Right cardiac atrium (tissue), 5 donors: Measurements from ENCODE around the gene BTBD10. TPM values are rescaled to one million over a fixed set of nuclear protein-coding genes. Genes with fewer than 3 reads are reported as not detected.

Source experiments
- ATAC-seq, 2 donors: fragments of 200-7000 bp; cut with Tn5 transposase; one replicate each; pipeline versions ENCODE4 v1.8.0 to v1.9.1; 2020; ENCODE audit warnings: moderate library complexity in 2 of 2, mild to moderate bottlenecking in 1 of 2
- DNase-seq, 3 donors: peaks; one replicate each; pipeline ENCODE4 v3.0.0-alpha.2; 2020
- H3K27ac ChIP-seq: one replicate; pipeline ENCODE4 v1.5.1; 2013; ENCODE audit warnings: mild to moderate bottlenecking, low read length, control low read depth, moderate library complexity
- H3K27me3 ChIP-seq: one replicate; pipeline ENCODE4 v1.6.1; 2013; ENCODE audit not compliant: control insufficient read depth, insufficient read depth
- H3K4me1 ChIP-seq: one replicate; pipeline ENCODE4 v1.6.1; 2013; ENCODE audit warnings: low read length; ENCODE audit not compliant: control insufficient read depth, insufficient read depth
- H3K4me3 ChIP-seq: one replicate; pipeline ENCODE4 v1.5.1; 2013; ENCODE audit warnings: low read length, control low read depth
- H3K9me3 ChIP-seq: one replicate; pipeline ENCODE4 v1.6.1; 2013; ENCODE audit warnings: low read length; ENCODE audit not compliant: control insufficient read depth
- WGBS: extraction: QIAGEN DNeasy Blood & Tissue Kit; methylation state at CpG from one replicate; pipeline ENCODE4 v1.1.7; 2013; 5-methylcytosine and 5-hydroxymethylcytosine counted together
- intact Hi-C, 4 donors: fragments of 100-400 bp; cut with DNase I; formaldehyde crosslinking; loops; one replicate each; pipeline versions ENCODE4 v1.11.0 to v1.14.0; 2022 to 2023
- polyA plus RNA-seq: library from polyadenylated mRNA; stranded (reverse); fragments of 200-250 nt; gene quantifications from one replicate; pipeline ENCODE4 v1.2.3, GENCODE V29; 2013
- total RNA-seq, 4 donors: library from RNA; stranded (reverse); fragmentation: NEBNext Ultra II Directional; extraction: Animal tissue kit (Norgen Biotek cat#: 25700); gene quantifications; one replicate each; pipeline ENCODE4 v1.2.1, GENCODE V29; 2021
- donor health status: healthy with polysubstance abuse.
- donor health status: DM: no; HTN: yes; CAD: no.
- donor health status: DM: no; HTN: no; CAD: no.
- donor health status: DM: no; HTN: yes; CAD: no; lungs with severe emphysema.
- donor health status: DM: yes; HTN: yes; CAD: no.

Gene BTBD10
- total and polyA plus RNA-seq, 5 donors = 10.0 to 29.7 (median 23.3) TPM

DNA sequence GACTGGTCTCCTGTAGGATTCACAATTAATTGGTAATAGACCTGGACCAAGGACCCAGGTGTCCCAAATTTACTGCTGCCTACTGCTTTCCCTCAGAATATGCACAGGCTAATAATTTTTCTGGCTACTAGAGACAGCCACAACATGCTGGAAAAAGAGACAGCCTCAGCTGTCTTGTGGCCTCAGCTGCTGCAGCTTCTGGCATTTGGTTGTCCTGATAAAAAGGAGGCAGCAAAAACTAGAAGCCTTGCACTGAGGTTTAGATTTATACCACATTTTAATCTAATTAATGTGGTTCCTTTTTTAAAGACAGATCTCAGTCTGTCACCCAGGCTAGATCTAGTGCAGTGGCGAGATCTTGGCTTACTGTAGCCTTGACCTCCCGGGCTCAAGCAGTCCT is 89.8 kb downstream of the BTBD10 start:
- 93% methylated on average over 2 of the region's 2 CpGs for WGBS
- Histone ChIP-seq H3K27me3 (no peaks in the 10 kb centered on the region), H3K4me1 (no peaks in the 10 kb centered on the region), H3K27ac (no peak overlapping the region), H3K9me3 (no peaks in the 10 kb centered on the region), H3K4me3 (no peak overlapping the region)
- ATAC-seq (no peak), DNase-seq (no peak)
- intact Hi-C loops = loop anchor here in 1 of 4 donors (10.0 kb wide), 1 partner anchor 92 kb away; the partner anchor contains the start of gene BTBD10

- no peak overlapping the region for H3K27ac ChIP-seq
- intact Hi-C loops = no loop called here
- no peaks in the 10 kb centered on the region for H3K9me3 ChIP-seq
- no peak overlapping the region for H3K4me3 ChIP-seq
- H3K4me1 ChIP-seq = no peaks in the 10 kb centered on the region
- ATAC-seq (no peak), DNase-seq (no peak)
- H3K27me3 ChIP-seq = no peaks in the 10 kb centered on the region
- 77% methylated on average over 5 of the region's 5 CpGs for WGBS
These were observed 95.0 kb downstream of the BTBD10 start for GRCh38 chr11:13368041-13368446.

GRCh38 chr11:13367115-13367514 is 95.9 kb downstream of the BTBD10 start:
- H3K27me3 ChIP-seq = no peaks in the 10 kb centered on the region
- no peak for ATAC-seq
- H3K4me3 ChIP-seq = no peak overlapping the region
- WGBS = 94% methylated on average over 4 of the region's 4 CpGs
- no peaks in the 10 kb centered on the region for H3K9me3 ChIP-seq
- no peaks in the 10 kb centered on the region for H3K4me1 ChIP-seq
- DNase-seq = no peak
- intact Hi-C loops = no loop called here
- H3K27ac ChIP-seq = no peak overlapping the region

GRCh38 chr11:13366266-13367026 is 96.6 kb downstream of the BTBD10 start:
- H3K9me3 ChIP-seq = no peaks in the 10 kb centered on the region
- no peaks in the 10 kb centered on the region for H3K4me1 ChIP-seq
- no peaks in the 10 kb centered on the region for H3K27me3 ChIP-seq
- 92% methylated on average over 7 of the region's 7 CpGs for WGBS
- no peak overlapping the region for H3K27ac ChIP-seq
- DNase-seq (no peak), ATAC-seq (no peak)
- intact Hi-C loops = no loop called here
- H3K4me3 ChIP-seq = no peak overlapping the region

DNA sequence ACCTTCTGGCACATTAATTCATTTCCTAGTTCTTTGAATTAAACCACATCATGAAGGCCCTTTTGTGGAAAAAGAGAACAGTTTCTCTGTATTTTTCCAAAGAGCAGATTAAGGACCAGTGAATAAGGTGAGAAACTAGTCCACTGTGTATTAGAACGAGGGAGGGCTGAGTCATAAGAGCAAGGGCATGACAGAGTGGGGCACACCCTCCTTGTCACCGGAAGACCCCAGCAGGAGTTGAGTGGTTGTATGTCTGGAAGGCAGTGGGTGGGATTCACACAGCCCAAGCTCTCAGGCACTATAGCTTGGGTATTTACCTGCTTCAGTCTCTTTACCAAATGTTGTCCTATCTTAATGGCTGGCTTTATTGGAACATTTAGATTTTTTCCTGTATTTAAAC is 98.6 kb downstream of the BTBD10 start:
- Histone ChIP-seq H3K4me3 (no peak overlapping the region), H3K27ac (no peak overlapping the region), H3K27me3 (no peaks in the 10 kb centered on the region), H3K9me3 (no peaks in the 10 kb centered on the region), H3K4me1 (no peaks in the 10 kb centered on the region)
- 89% methylated on average over 2 of the region's 2 CpGs for WGBS
- ATAC-seq (no peak), DNase-seq (no peak)
- intact Hi-C loops = no loop called here

GRCh38 chr11:13362596-13363109 is 100.4 kb downstream of the BTBD10 start:
- Histone ChIP-seq H3K4me3 (no peak overlapping the region), H3K27me3 (no peaks in the 10 kb centered on the region), H3K9me3 (no peaks in the 10 kb centered on the region), H3K27ac (no peak overlapping the region), H3K4me1 (no peaks in the 10 kb centered on the region)
- intact Hi-C loops = no loop called here
- no peak for DNase-seq
- WGBS = 96% methylated on average over 9 of the region's 9 CpGs
- no peak for ATAC-seq

- whole genome bisulfite sequencing = 90% methylated on average over 6 of the region's 6 CpGs
- no peak for DNase-seq
- intact Hi-C loops = no loop called here
- Histone ChIP-seq H3K27me3 (no peaks in the 10 kb centered on the region), H3K4me3 (no peak overlapping the region), H3K9me3 (no peaks in the 10 kb centered on the region), H3K4me1 (no peaks in the 10 kb centered on the region), H3K27ac (no peak overlapping the region)
- no peak for ATAC-seq
These were observed 104.3 kb downstream of the BTBD10 start for GRCh38 chr11:13358596-13359270.

- intact Hi-C loops = no loop called here
- no peaks in the 10 kb centered on the region for H3K27me3 ChIP-seq
- 88% methylated on average over 9 of the region's 9 CpGs for WGBS
- H3K4me3 ChIP-seq = no peak overlapping the region
- no peaks in the 10 kb centered on the region for H3K4me1 ChIP-seq
- DNase-seq (no peak), ATAC-seq (no peak)
- no peaks in the 10 kb centered on the region for H3K9me3 ChIP-seq
- H3K27ac ChIP-seq = no peak overlapping the region
These were observed 105.8 kb downstream of the BTBD10 start for GRCh38 chr11:13357232-13357631.

DNA sequence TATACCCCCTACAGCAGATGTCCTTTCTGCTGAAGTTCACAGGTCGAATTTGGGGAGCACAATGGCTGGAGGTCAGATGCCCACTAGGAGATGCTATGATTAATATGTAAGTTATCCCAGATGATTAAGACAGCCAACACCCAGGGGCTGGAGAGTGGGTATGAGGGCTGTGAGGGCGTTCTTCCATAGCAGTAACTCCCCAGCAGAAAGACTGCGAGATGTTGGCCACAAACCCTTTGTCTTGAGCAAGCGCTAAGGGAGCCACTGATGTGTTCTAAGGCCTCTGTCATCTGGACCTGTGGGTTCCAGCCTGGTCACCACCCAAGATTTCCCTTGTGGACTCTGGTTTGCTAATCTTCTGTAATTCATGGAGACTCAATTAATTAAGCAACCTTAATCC is 107.8 kb downstream of the BTBD10 start:
- no peak overlapping the region for H3K4me3 ChIP-seq
- intact Hi-C loops = no loop called here
- WGBS = 96% methylated on average over 4 of the region's 4 CpGs
- DNase-seq = no peak
- no peak for ATAC-seq
- H3K27me3 ChIP-seq = no peaks in the 10 kb centered on the region
- H3K27ac ChIP-seq = no peak overlapping the region
- H3K9me3 ChIP-seq = no peaks in the 10 kb centered on the region
- H3K4me1 ChIP-seq = no peaks in the 10 kb centered on the region

DNA sequence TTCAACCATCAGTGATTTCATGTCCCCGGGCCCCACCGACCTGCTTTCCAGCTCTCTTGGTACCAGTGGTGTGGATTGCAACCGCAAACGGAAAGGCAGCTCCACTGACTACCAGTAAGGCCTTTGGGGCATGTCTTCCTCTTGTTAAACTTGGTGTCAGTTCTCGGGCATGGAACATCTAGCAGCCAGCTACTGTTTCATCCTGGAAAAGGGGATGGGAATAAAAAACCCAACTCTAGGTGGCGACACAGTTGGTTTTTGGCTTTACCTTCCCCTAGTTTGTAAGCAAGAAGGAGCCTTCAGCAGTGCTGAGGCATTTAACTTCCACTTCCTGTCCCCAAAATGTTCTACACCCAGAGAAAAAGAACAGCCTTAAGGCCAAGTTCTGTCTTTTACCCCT is 108.7 kb downstream of the BTBD10 start:
- Histone ChIP-seq H3K9me3 (no peaks in the 10 kb centered on the region), H3K27me3 (no peaks in the 10 kb centered on the region), H3K4me1 (no peaks in the 10 kb centered on the region), H3K27ac (no peak overlapping the region), H3K4me3 (no peak overlapping the region)
- no peak for DNase-seq
- no peak for ATAC-seq
- WGBS = 90% methylated on average over 6 of the region's 6 CpGs
- intact Hi-C loops = no loop called here

DNA sequence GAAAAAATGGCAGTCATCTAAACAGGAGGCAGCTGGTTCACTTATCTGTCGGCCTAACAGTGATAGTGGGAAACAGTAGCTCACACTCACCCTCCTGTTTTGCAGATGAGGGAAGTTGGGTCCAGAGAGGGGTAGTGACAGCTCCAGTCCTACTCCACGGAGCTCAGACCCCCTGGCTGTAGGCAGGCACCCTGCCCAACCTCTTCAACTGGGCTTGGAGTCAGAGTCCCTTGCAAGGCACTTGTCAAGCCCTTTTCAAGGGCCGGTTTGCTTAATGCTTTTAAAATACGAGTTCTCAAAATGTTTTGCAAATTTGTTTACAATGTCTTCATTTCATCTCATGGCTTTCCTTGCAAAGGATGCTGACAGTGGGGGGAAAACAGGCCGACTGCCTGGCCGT is 110.3 kb downstream of the BTBD10 start:
- DNase-seq (no peak), ATAC-seq (no peak)
- Histone ChIP-seq H3K9me3 (no peaks in the 10 kb centered on the region), H3K27me3 (no peaks in the 10 kb centered on the region), H3K4me3 (no peak overlapping the region), H3K4me1 (peaks cover 4% of the 10 kb centered on the region), H3K27ac (no peak overlapping the region)
- WGBS = 65% methylated on average over 6 of the region's 6 CpGs
- intact Hi-C loops = no loop called here
